HCT116 (cell line): ENCODE results near the gene AMPD1. TPM values are rescaled to one million over a fixed set of nuclear protein-coding genes. Genes with fewer than 3 reads are reported as not detected.
A peak's percentile ranks its signal among the peaks of the same experiment; 100 is the strongest.

Source experiments
- ATAC-seq: fragments of 200-7000 bp; cut with Tn5 transposase; 2 replicates; pipeline ENCODE4 v1.9.1; 2020; ENCODE audit warnings: mild to moderate bottlenecking, moderate library complexity
- BruUV-seq: library from RNA; stranded (reverse); fragments of 400-500 nt; replicated peaks from 2 replicates; lab custom pipeline; 2021; lab: Mats Ljungman, UMichigan
- CTCF ChIA-PET: fragments of 300-600 bp; sonication (Branson Sonifier 250); formaldehyde crosslinking; loops from one replicate; lab custom pipeline; 2021; ENCODE audit warnings: antibody characterized with exemption; lab: Charles Lee
- POLR2A ChIA-PET: fragments of 300-600, 350-600 bp; sonication (Branson Sonifier 250); formaldehyde crosslinking; loops from one replicate; lab custom pipeline; 2021; ENCODE audit warnings: antibody characterized with exemption; lab: Charles Lee
- RAD21 ChIA-PET, 2 experiments: fragments of 300-600 bp; sonication (Branson Sonifier 250); formaldehyde crosslinking; loops; one replicate each; lab custom pipeline; 2023; ENCODE audit warnings: low total read pairs in 2 of 2; ENCODE audit not compliant: uncharacterized antibody in 2 of 2, unreplicated experiment in 2 of 2, low non-redundant PET in 1 of 2; lab: Charles Lee
- DNase-seq: peaks from one replicate; pipeline ENCODE4 v3.0.0-alpha.2; 2010; ENCODE audit warnings: low read depth, low spot score
- H2AFZ ChIP-seq: fragments of 200-600 bp; shearing (Covaris generic), sonication (generic); 2 replicates; pipeline ENCODE4 v1.6.1; 2017; ENCODE audit warnings: low read depth, mixed run types, mixed read lengths, antibody characterized with exemption, low read length; ENCODE audit not compliant: poor library complexity, severe bottlenecking
- H3K27ac ChIP-seq: 2 replicates; pipeline ENCODE4 v1.5.1; 2012; ENCODE audit warnings: low read depth, low read length
- H3K27me3 ChIP-seq: fragments of 200-600 bp; sonication (generic); 2 replicates; pipeline ENCODE4 v1.6.1; 2016; ENCODE audit warnings: mixed run types, low read length, mixed read lengths; ENCODE audit not compliant: insufficient read depth
- H3K36me3 ChIP-seq, 2 experiments: fragments of 200-500 bp in 1 of 2; fragments of 200-600 bp in 1 of 2; sonication (Bioruptor generic) in 1 of 2; sonication (generic) in 1 of 2; 2 replicates each; pipeline versions ENCODE4 v1.5.1 to v1.6.1; 2014 to 2016; ENCODE audit warnings: low read length in 2 of 2, inconsistent platforms in 1 of 2, mixed read lengths in 1 of 2, mixed run types in 1 of 2; ENCODE audit not compliant: insufficient read depth in 2 of 2, control insufficient read depth in 1 of 2
- H3K4me1 ChIP-seq, 2 experiments: fragments of 200-600 bp in 1 of 2; sonication (generic) in 1 of 2; 2 replicates each; pipeline versions ENCODE4 v1.5.1 to v1.6.1; 2012 to 2017; ENCODE audit warnings: low read length in 2 of 2, inconsistent platforms in 1 of 2, mild to moderate bottlenecking in 1 of 2, mixed read lengths in 1 of 2, mixed run types in 1 of 2, moderate library complexity in 1 of 2; ENCODE audit not compliant: insufficient read depth in 2 of 2, control insufficient read depth in 1 of 2
- H3K4me2 ChIP-seq: fragments of 200-600 bp; sonication (generic); 2 replicates; pipeline ENCODE4 v1.6.1; 2017; ENCODE audit warnings: mixed run types, low read length, mixed read lengths
- H3K4me3 ChIP-seq, 2 experiments: fragments of 200-600 bp in 1 of 2; sonication (generic) in 1 of 2; replicated peaks in 1 of 2; 2 replicates each; pipeline ENCODE4 v1.5.1; 2011 to 2016; ENCODE audit warnings: low read length in 2 of 2, control low read depth in 1 of 2, low read depth in 1 of 2, mild to moderate bottlenecking in 1 of 2, mixed read lengths in 1 of 2, mixed run types in 1 of 2
- H3K79me2 ChIP-seq: fragments of 200-600 bp; sonication (generic); 2 replicates; pipeline ENCODE4 v1.6.1; 2017; ENCODE audit warnings: mild to moderate bottlenecking, mixed run types, low read length, moderate library complexity, mixed read lengths; ENCODE audit not compliant: insufficient read depth
- H3K9ac ChIP-seq: fragments of 200-600 bp; sonication (generic); 2 replicates; pipeline ENCODE4 v1.6.1; 2016; ENCODE audit warnings: low read length, mixed read lengths
- H3K9me2 ChIP-seq: fragments of 200-600 bp; sonication (generic), shearing (Covaris generic); 2 replicates; pipeline ENCODE4 v1.6.1; 2017; ENCODE audit warnings: mixed run types, mild to moderate bottlenecking, moderate library complexity; ENCODE audit not compliant: insufficient read depth
- H3K9me3 ChIP-seq, 2 experiments: fragments of 200-500 bp in 1 of 2; fragments of 200-600 bp in 1 of 2; sonication (Bioruptor generic) in 1 of 2; sonication (generic) in 1 of 2; 2 replicates each; pipeline ENCODE4 v1.6.1; 2014 to 2017; ENCODE audit warnings: low read length in 2 of 2, mixed read lengths in 2 of 2, inconsistent platforms in 1 of 2, low read depth in 1 of 2, mild to moderate bottlenecking in 1 of 2, mixed run types in 1 of 2, moderate library complexity in 1 of 2; ENCODE audit not compliant: control insufficient read depth in 1 of 2, insufficient read depth in 1 of 2
- H4K20me1 ChIP-seq: fragments of 200-600 bp; sonication (generic), shearing (Covaris generic); 2 replicates; pipeline ENCODE4 v1.6.1; 2017; ENCODE audit warnings: mixed run types, mild to moderate bottlenecking, moderate library complexity; ENCODE audit not compliant: insufficient read depth
- ATF3 ChIP-seq: IDR thresholded peaks from 2 replicates; pipeline ENCODE4 v1.6.1; 2012
- EGR1 ChIP-seq: IDR thresholded peaks from 2 replicates; pipeline ENCODE4 v1.6.1; 2012; ENCODE audit warnings: low read depth
- ELF1 ChIP-seq: IDR thresholded peaks from 2 replicates; pipeline ENCODE4 v1.6.1; 2012; ENCODE audit warnings: low read depth, borderline replicate concordance
- JUND ChIP-seq: IDR thresholded peaks from 2 replicates; pipeline ENCODE4 v1.6.1; 2012
- POLR2A ChIP-seq: IDR thresholded peaks from 2 replicates; pipeline ENCODE4 v1.7.0; 2011; ENCODE audit warnings: borderline replicate concordance; ENCODE audit not compliant: insufficient read depth, insufficient read length; ENCODE audit errors: extremely low read depth
- POLR2AphosphoS5 ChIP-seq: IDR thresholded peaks from 2 replicates; pipeline ENCODE4 v1.6.1; 2011; ENCODE audit warnings: mild to moderate bottlenecking, low read depth, low read length, moderate library complexity
- SIN3A ChIP-seq: IDR thresholded peaks from 2 replicates; pipeline ENCODE4 v1.6.1; 2012; ENCODE audit warnings: low read depth
- SP1 ChIP-seq: IDR thresholded peaks from 2 replicates; pipeline ENCODE4 v1.6.1; 2012; ENCODE audit warnings: low read depth
- SRF ChIP-seq: IDR thresholded peaks from 2 replicates; pipeline ENCODE4 v1.6.1; 2012; ENCODE audit warnings: low read depth
- TCF7L2 ChIP-seq: IDR thresholded peaks from 2 replicates; pipeline ENCODE4 v1.7.0; 2011; ENCODE audit warnings: borderline replicate concordance, inconsistent platforms; ENCODE audit not compliant: insufficient read depth, insufficient read length; ENCODE audit errors: extremely low read depth
- YY1 ChIP-seq: IDR thresholded peaks from 2 replicates; pipeline ENCODE4 v1.6.1; 2011; ENCODE audit warnings: low read length, low read depth, moderate library complexity, mild to moderate bottlenecking; ENCODE audit not compliant: insufficient replicate concordance; ENCODE audit errors: extremely low read depth
- ZFX ChIP-seq: fragments of 450-650 bp; IDR thresholded peaks from 2 replicates; pipeline ENCODE4 v1.6.1; 2017
- intact Hi-C: fragments of 100-400 bp; cut with micrococcal nuclease; formaldehyde crosslinking; loops from 2 replicates; pipeline ENCODE4 v1.10.0; 2022
- total RNA-seq: library from RNA; stranded (reverse); gene quantifications from one replicate; pipeline ENCODE4 v1.2.1, GENCODE V29; 2021; ENCODE audit not compliant: unreplicated experiment
- TF ChIP-seq, protein P1 (sequence below): IDR thresholded peaks from 2 replicates; pipeline ENCODE4 v1.6.1; 2012

Gene AMPD1
- total RNA-seq, 1 experiment from 2014 or later, result not detected

DNA sequence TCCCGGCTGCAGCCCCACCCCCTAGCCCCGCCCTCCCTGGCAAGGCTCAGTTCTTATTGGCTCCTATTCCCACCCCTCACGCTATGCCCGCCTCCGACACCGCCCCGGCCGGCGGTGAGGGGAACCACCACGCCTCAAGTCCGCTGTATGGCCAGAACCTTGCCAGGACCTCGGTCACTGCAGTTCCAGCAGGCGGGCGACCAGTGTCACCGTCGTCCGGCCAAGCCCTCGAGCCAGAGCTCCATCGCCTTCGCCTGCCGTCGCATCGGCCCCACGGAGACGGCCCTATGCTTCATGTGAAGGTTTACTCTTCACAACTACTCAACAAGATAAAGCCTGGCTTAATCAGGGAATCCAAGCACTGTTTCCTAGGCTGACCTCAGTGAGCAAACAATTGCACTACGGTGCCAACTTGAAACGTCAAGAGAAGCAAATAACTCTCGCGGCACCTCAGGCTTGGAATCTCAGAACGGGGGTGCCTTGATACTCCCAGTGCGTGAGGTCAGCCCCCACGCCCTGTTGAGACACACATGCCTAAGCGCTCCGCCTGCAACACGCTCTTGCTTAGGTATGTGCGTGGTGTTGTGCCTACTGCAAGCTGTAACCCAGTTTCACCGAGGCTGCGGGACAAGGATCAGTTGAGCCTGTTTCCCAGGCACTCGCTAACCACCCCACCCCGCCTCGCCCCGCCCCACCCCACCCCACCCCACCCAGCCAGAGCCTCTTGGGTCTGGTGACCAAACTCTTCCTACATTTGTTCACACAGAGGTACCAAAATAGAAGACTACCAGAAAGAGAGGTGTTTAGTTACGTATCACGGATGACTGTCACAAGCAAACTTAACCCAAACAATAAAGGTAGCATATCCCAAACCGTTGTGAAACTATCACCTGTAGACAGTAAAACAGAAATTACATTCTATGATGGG is 25.0 kb downstream of the AMPD1 start:
- no peaks in the 10 kb centered on the region for H3K9me3 ChIP-seq
- peaks cover 11 to 22% of the 10 kb centered on the region in 2 experiments; a peak in 3 of 4 replicates for H3K4me1 ChIP-seq
- no peaks in the 10 kb centered on the region for H4K20me1 ChIP-seq
- peak overlapping the region; percentile 76 for H3K9ac ChIP-seq
- H3K4me2 ChIP-seq, result peak overlapping the region; percentile 99
- peak overlapping the region; percentile 68 to 85 for H3K4me3 ChIP-seq
- intact Hi-C loops, result loop anchor here (1.0 to 10.0 kb wide), 5 partner anchors 46 to 324 kb away; partner anchors contain the start of genes BCAS2 and NRAS
- peak; percentile 95 for ATAC-seq
- BruUV-seq, result no TSS peak
- no peaks in the 10 kb centered on the region for H3K36me3 ChIP-seq
- ChIA-PET RAD21 (no interaction called here), CTCF (interaction anchor here (0.7 to 4.0 kb wide), 5 partner anchors 36 to 692 kb away, joined by 3 to 19 read pairs (median 4); partner anchors contain the start of gene OLFML3), POLR2A (interaction anchor here (1.0 kb wide), 2 partner anchors 37 to 110 kb away, joined by 3 read pairs; partner anchors contain the start of gene SIKE1)
- peak; percentile 88 for DNase-seq
- no peaks in the 10 kb centered on the region for H3K79me2 ChIP-seq
- no peaks in the 10 kb centered on the region for H3K27me3 ChIP-seq
- TF ChIP-seq SP1, result peak; percentile 68
- no peak for TF ChIP-seq YY1
- TF ChIP-seq SRF, result no peak
- TF ChIP-seq ZFX, result no peak
- TF ChIP-seq ELF1, result no peak
- no peak for TF ChIP-seq EGR1
- no peak for TF ChIP-seq ATF3
- TF ChIP-seq JUND, result no peak
- peak; percentile 76 for TF ChIP-seq POLR2AphosphoS5
- TF ChIP-seq, protein P1, sequence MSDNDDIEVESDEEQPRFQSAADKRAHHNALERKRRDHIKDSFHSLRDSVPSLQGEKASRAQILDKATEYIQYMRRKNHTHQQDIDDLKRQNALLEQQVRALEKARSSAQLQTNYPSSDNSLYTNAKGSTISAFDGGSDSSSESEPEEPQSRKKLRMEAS, result peak; percentile 68
- TF ChIP-seq TCF7L2, result no peak
- peak; percentile 52; the same call in 1 of the 2 replicates for TF ChIP-seq SIN3A
- TF ChIP-seq POLR2A, result peak; percentile 72
- peak overlapping the region; percentile 97 for H2AFZ ChIP-seq
- no peaks in the 10 kb centered on the region for H3K9me2 ChIP-seq
- H3K27ac ChIP-seq, result peak overlapping the region; percentile 59
